Small intestine (tissue), 7 donors: ENCODE measurements around the gene GFOD1. TPM values are rescaled to one million over a fixed set of nuclear protein-coding genes. Genes with fewer than 3 reads are reported as not detected.

Experiments
- DNase-seq, 2 donors: peaks; one replicate each; pipeline versions ENCODE4 v3.0.0 to v3.0.0-alpha.2; 2013
- FAIRE-seq: peaks from 2 replicates; lab custom pipeline; 2012; peaks lifted over from hg19 to GRCh38; lab: Jason Lieb, UNC
- H3K27ac ChIP-seq, 3 donors: one replicate each; pipeline ENCODE4 v1.5.1; 2013; ENCODE audit warnings: low read length in 2 of 3, mild to moderate bottlenecking in 2 of 3, control low read depth in 1 of 3, inconsistent platforms in 1 of 3, low read depth in 1 of 3, moderate library complexity in 1 of 3
- H3K27me3 ChIP-seq, 3 donors: one replicate each; pipeline ENCODE4 v1.6.1; 2013; ENCODE audit warnings: low read length in 3 of 3, inconsistent platforms in 1 of 3; ENCODE audit not compliant: control insufficient read depth in 3 of 3, insufficient read depth in 3 of 3
- H3K36me3 ChIP-seq, 3 donors: one replicate each; pipeline ENCODE4 v1.6.1; 2013; ENCODE audit warnings: low read length in 3 of 3, inconsistent platforms in 1 of 3, low read depth in 1 of 3, mild to moderate bottlenecking in 1 of 3, moderate library complexity in 1 of 3; ENCODE audit not compliant: control insufficient read depth in 3 of 3, insufficient read depth in 2 of 3
- H3K4me1 ChIP-seq, 3 donors: one replicate each; pipeline ENCODE4 v1.6.1; 2013; ENCODE audit warnings: low read length in 2 of 3, inconsistent platforms in 1 of 3, low read depth in 1 of 3, mild to moderate bottlenecking in 1 of 3, moderate library complexity in 1 of 3; ENCODE audit not compliant: control insufficient read depth in 3 of 3, insufficient read depth in 2 of 3
- H3K4me3 ChIP-seq, 3 donors: one replicate each; pipeline ENCODE4 v1.5.1; 2013; ENCODE audit warnings: low read length in 3 of 3, control low read depth in 1 of 3, inconsistent platforms in 1 of 3, low read depth in 1 of 3, mild to moderate bottlenecking in 1 of 3, moderate library complexity in 1 of 3
- H3K9me3 ChIP-seq, 2 donors: one replicate each; pipeline ENCODE4 v1.6.1; 2013; ENCODE audit warnings: low read depth in 1 of 2, low read length in 1 of 2; ENCODE audit not compliant: control insufficient read depth in 2 of 2, insufficient read depth in 1 of 2
- WGBS, 3 donors: extraction: QIAGEN DNeasy Blood & Tissue Kit; methylation state at CpG; one replicate each; pipeline ENCODE4 v1.1.7; 2013; 5-methylcytosine and 5-hydroxymethylcytosine counted together
- polyA plus RNA-seq, 4 donors: library from polyadenylated mRNA; stranded (reverse) in 3 of 4; unstranded in 1 of 4; fragments of 200-250 nt in 3 of 4; fragments of 120-200 nt in 1 of 4; gene quantifications; one replicate each; pipeline versions ENCODE4 v1.2.1 to v1.2.3, GENCODE V29; 2013
- donor health status: healthy with polysubstance abuse.
- donor health status: control.
- donor health status: control.
- donor health status: Bipolar disorder and iron deficiency.
- donor health status: healthy.

GFOD1 gene
- polyA plus RNA-seq, 4 donors = 1.1 to 7.3 (median 1.5) TPM

GRCh38 chr6:13474787-13475186 is 12.6 kb downstream of the GFOD1 start:
- H3K27ac ChIP-seq = no peak overlapping the region
- no peak overlapping the region for H3K4me3 ChIP-seq
- DNase-seq = no peak
- 84 to 89% (median 89%) methylated on average over 3 of the region's 3 CpGs for WGBS, 3 donors
- H3K9me3 ChIP-seq = no peaks in the 10 kb centered on the region
- H3K36me3 ChIP-seq = peaks cover 0 to 2% (median 0%) of the 10 kb centered on the region in 3 donors
- H3K4me1 ChIP-seq = no peaks in the 10 kb centered on the region
- peaks cover 0 to 6% (median 0%) of the 10 kb centered on the region in 3 donors for H3K27me3 ChIP-seq
- FAIRE-seq = no peak

- Histone ChIP-seq H3K9me3 (no peaks in the 10 kb centered on the region), H3K4me3 (no peak overlapping the region), H3K27ac (no peak overlapping the region), H3K27me3 (peaks cover 0 to 6% (median 0%) of the 10 kb centered on the region in 3 donors), H3K4me1 (no peaks in the 10 kb centered on the region), H3K36me3 (peaks cover 0 to 2% (median 0%) of the 10 kb centered on the region in 3 donors)
- FAIRE-seq = no peak
- 91 to 96% (median 94%) methylated on average over 3 of the region's 3 CpGs for WGBS, 3 donors
- DNase-seq = no peak
These were observed 13.0 kb downstream of the GFOD1 start for GRCh38 chr6:13474360-13474759.

- peaks cover 0 to under 1% of the 10 kb centered on the region in 2 donors for H3K9me3 ChIP-seq
- H3K36me3 ChIP-seq = peaks cover 0 to 2% (median 0%) of the 10 kb centered on the region in 3 donors
- DNase-seq (no peak), FAIRE-seq (no peak)
- H3K4me3 ChIP-seq = no peak overlapping the region
- peaks cover 0 to 6% (median 0%) of the 10 kb centered on the region in 3 donors for H3K27me3 ChIP-seq
- H3K4me1 ChIP-seq = no peaks in the 10 kb centered on the region
- no peak overlapping the region for H3K27ac ChIP-seq
- WGBS, 3 donors = 70 to 81% (median 71%) methylated on average over 8 of the region's 8 CpGs
These were observed 13.6 kb downstream of the GFOD1 start for GRCh38 chr6:13473768-13474165.

GRCh38 chr6:13472976-13473767 is 14.2 kb downstream of the GFOD1 start:
- WGBS, 3 donors = 91 to 94% (median 92%) methylated on average over 5 of the region's 5 CpGs
- Histone ChIP-seq H3K27ac (no peak overlapping the region), H3K4me3 (no peak overlapping the region), H3K27me3 (peaks cover 0 to 3% (median 0%) of the 10 kb centered on the region in 3 donors), H3K4me1 (no peaks in the 10 kb centered on the region), H3K9me3 (peaks cover 0 to 5% of the 10 kb centered on the region in 2 donors), H3K36me3 (peaks cover 0 to 2% (median 0%) of the 10 kb centered on the region in 3 donors)
- FAIRE-seq (no peak), DNase-seq (no peak)

- WGBS, 3 donors = 61 to 76% (median 62%) methylated on average over 4 of the region's 4 CpGs
- DNase-seq = no peak
- peaks cover 0 to 3% (median 0%) of the 10 kb centered on the region in 3 donors for H3K27me3 ChIP-seq
- peaks cover 0 to 5% of the 10 kb centered on the region in 2 donors for H3K9me3 ChIP-seq
- FAIRE-seq = no peak
- no peak overlapping the region for H3K4me3 ChIP-seq
- no peak overlapping the region for H3K27ac ChIP-seq
- H3K36me3 ChIP-seq = peaks cover 0 to 2% (median 0%) of the 10 kb centered on the region in 3 donors
- H3K4me1 ChIP-seq = peaks cover 0 to 2% (median 0%) of the 10 kb centered on the region in 3 donors
These were observed 15.3 kb downstream of the GFOD1 start for GRCh38 chr6:13472099-13472498.

GRCh38 chr6:13471184-13471583 is 16.2 kb downstream of the GFOD1 start:
- Histone ChIP-seq H3K9me3 (peaks cover 0 to 5% of the 10 kb centered on the region in 2 donors), H3K36me3 (no peaks in the 10 kb centered on the region), H3K27me3 (peaks cover 0 to 3% (median 0%) of the 10 kb centered on the region in 3 donors), H3K4me3 (no peak overlapping the region), H3K27ac (no peak overlapping the region), H3K4me1 (peaks cover 0 to 2% (median 0%) of the 10 kb centered on the region in 3 donors)
- FAIRE-seq (no peak), DNase-seq (no peak)
- WGBS, 3 donors = 45 to 74% (median 58%) methylated on average over 4 of the region's 4 CpGs

GRCh38 chr6:13470238-13471140 is 16.9 kb downstream of the GFOD1 start:
- Histone ChIP-seq H3K9me3 (peaks cover 0 to 5% of the 10 kb centered on the region in 2 donors), H3K36me3 (no peaks in the 10 kb centered on the region), H3K27ac (no peak overlapping the region), H3K4me1 (peaks cover 0 to 2% (median 0%) of the 10 kb centered on the region in 3 donors), H3K27me3 (peaks cover 0 to 3% (median 0%) of the 10 kb centered on the region in 3 donors), H3K4me3 (no peak overlapping the region)
- no peak for FAIRE-seq
- DNase-seq = no peak
- 71 to 81% (median 80%) methylated on average over 10 of the region's 10 CpGs for WGBS, 3 donors

GRCh38 chr6:13469693-13470092 is 17.7 kb downstream of the GFOD1 start:
- 92 to 100% (median 95%) methylated on average over 2 of the region's 2 CpGs for WGBS, 3 donors
- FAIRE-seq = no peak
- H3K27me3 ChIP-seq = peaks cover 0 to 3% (median 0%) of the 10 kb centered on the region in 3 donors
- no peak overlapping the region for H3K4me3 ChIP-seq
- DNase-seq = no peak
- no peaks in the 10 kb centered on the region for H3K36me3 ChIP-seq
- H3K27ac ChIP-seq = no peak overlapping the region
- H3K9me3 ChIP-seq = peaks cover 0 to 5% of the 10 kb centered on the region in 2 donors
- H3K4me1 ChIP-seq = peaks cover 0 to 2% (median 0%) of the 10 kb centered on the region in 3 donors
